GM12891 (cell line): ENCODE data around the gene GNAL.

Experiments used
- DNase-seq: peaks from one replicate; pipeline ENCODE4 v3.0.0; 2011; ENCODE audit warnings: low spot score; ENCODE audit not compliant: insufficient read length
- FAIRE-seq: peaks from 2 replicates; lab custom pipeline; 2011; peaks lifted over from hg19 to GRCh38; lab: Jason Lieb, UNC
- PAX5 ChIP-seq: IDR thresholded peaks from 2 replicates; pipeline ENCODE4 v1.6.1; 2011; ENCODE audit warnings: low read length, moderate library complexity, mild to moderate bottlenecking; ENCODE audit not compliant: insufficient read depth, severe bottlenecking
- POLR2A ChIP-seq: IDR thresholded peaks from 2 replicates; pipeline ENCODE4 v1.6.1; 2011; ENCODE audit warnings: low read depth, low read length, control low read depth
- POLR2AphosphoS5 ChIP-seq: IDR thresholded peaks from 2 replicates; pipeline ENCODE4 v1.6.1; 2011; ENCODE audit warnings: low read depth, low read length, control low read depth
- POU2F2 ChIP-seq: IDR thresholded peaks from 2 replicates; pipeline ENCODE4 v1.6.1; 2011; ENCODE audit warnings: low read depth, mild to moderate bottlenecking, control low read depth, low read length, moderate library complexity
- SPI1 ChIP-seq: IDR thresholded peaks from 2 replicates; pipeline ENCODE4 v1.6.1; 2011; ENCODE audit warnings: low read depth, low read length, control low read depth
- TAF1 ChIP-seq: IDR thresholded peaks from 2 replicates; pipeline ENCODE4 v1.6.1; 2011; ENCODE audit warnings: low read depth, low read length, control low read depth

The GNAL gene

GRCh38 chr18:11810379-11810778 is 121.3 kb downstream of the GNAL start:
- DNase-seq: no peak
- no peak for TF ChIP-seq TAF1
- FAIRE-seq: no peak

GRCh38 chr18:11811009-11811408 is 121.9 kb downstream of the GNAL start:
- DNase-seq (no peak), FAIRE-seq (no peak)
- no peak for TF ChIP-seq POLR2A
- no peak for TF ChIP-seq PAX5
- TF ChIP-seq POLR2AphosphoS5: no peak
- TF ChIP-seq POU2F2: no peak
- no peak for TF ChIP-seq TAF1
- no peak for TF ChIP-seq SPI1

- FAIRE-seq (no peak), DNase-seq (no peak)
- TF ChIP-seq POLR2AphosphoS5: no peak
- no peak for TF ChIP-seq POU2F2
- TF ChIP-seq PAX5: no peak
- no peak for TF ChIP-seq SPI1
- no peak for TF ChIP-seq POLR2A
- no peak for TF ChIP-seq TAF1
Observed at GRCh38 chr18:11817229-11817628, 128.2 kb downstream of the GNAL start.

GRCh38 chr18:11818486-11819203 is 129.6 kb downstream of the GNAL start:
- no peak for TF ChIP-seq PAX5
- no peak for TF ChIP-seq POLR2A
- no peak for TF ChIP-seq TAF1
- no peak for TF ChIP-seq POLR2AphosphoS5
- TF ChIP-seq SPI1: no peak
- no peak for TF ChIP-seq POU2F2
- DNase-seq (no peak), FAIRE-seq (no peak)

- TF ChIP-seq POU2F2: no peak
- TF ChIP-seq SPI1: no peak
- no peak for TF ChIP-seq POLR2A
- no peak for TF ChIP-seq POLR2AphosphoS5
- no peak for TF ChIP-seq TAF1
- TF ChIP-seq PAX5: no peak
- FAIRE-seq: no peak
- DNase-seq: no peak
Observed at GRCh38 chr18:11819938-11820337, 130.9 kb downstream of the GNAL start.

GRCh38 chr18:11820697-11821096 is 131.6 kb downstream of the GNAL start:
- FAIRE-seq (no peak), DNase-seq (no peak)
- TF ChIP-seq POLR2AphosphoS5 (no peak), SPI1 (no peak), POLR2A (no peak), TAF1 (no peak), PAX5 (no peak), POU2F2 (no peak)

GRCh38 chr18:11821208-11821607 is 132.1 kb downstream of the GNAL start:
- TF ChIP-seq TAF1: no peak
- TF ChIP-seq PAX5: no peak
- TF ChIP-seq POU2F2: no peak
- TF ChIP-seq POLR2AphosphoS5: no peak
- TF ChIP-seq SPI1: no peak
- no peak for TF ChIP-seq POLR2A
- FAIRE-seq (no peak), DNase-seq (no peak)

GRCh38 chr18:11821643-11822237 is 132.7 kb downstream of the GNAL start:
- FAIRE-seq: no peak
- TF ChIP-seq PAX5 (no peak), SPI1 (no peak), TAF1 (no peak), POU2F2 (no peak), POLR2AphosphoS5 (no peak), POLR2A (no peak)
- DNase-seq: no peak

GRCh38 chr18:11823545-11823944 is 134.5 kb downstream of the GNAL start:
- FAIRE-seq (no peak), DNase-seq (no peak)
- no peak for TF ChIP-seq POLR2AphosphoS5
- TF ChIP-seq PAX5: no peak
- no peak for TF ChIP-seq TAF1
- TF ChIP-seq POLR2A: no peak
- no peak for TF ChIP-seq POU2F2
- no peak for TF ChIP-seq SPI1

- TF ChIP-seq SPI1 (no peak), POLR2A (no peak), POU2F2 (no peak), TAF1 (no peak), POLR2AphosphoS5 (no peak), PAX5 (no peak)
- DNase-seq (no peak), FAIRE-seq (no peak)
Observed at GRCh38 chr18:11826836-11827235, 137.8 kb downstream of the GNAL start.
